Neuron (in vitro differentiated cells): ENCODE measurements around the gene ZNF184.
A peak's percentile ranks its signal among the peaks of the same experiment; 100 is the strongest.

Experiments
- H2AFZ ChIP-seq: one replicate; pipeline ENCODE4 v1.6.1; 2013; ENCODE audit warnings: low read depth, mild to moderate bottlenecking, inconsistent platforms, low read length, moderate library complexity
- H3K27me3 ChIP-seq: one replicate; pipeline ENCODE4 v1.6.1; 2013; ENCODE audit warnings: low read length; ENCODE audit not compliant: insufficient read depth
- H3K36me3 ChIP-seq: one replicate; pipeline ENCODE4 v1.6.1; 2013; ENCODE audit warnings: low read length; ENCODE audit not compliant: insufficient read depth
- H3K4me1 ChIP-seq: one replicate; pipeline ENCODE4 v1.6.1; 2013; ENCODE audit warnings: low read length; ENCODE audit not compliant: insufficient read depth
- H3K4me3 ChIP-seq: 2 replicates; pipeline ENCODE4 v1.5.1; 2013; ENCODE audit warnings: mild to moderate bottlenecking, low read length, moderate library complexity
- H3K9me3 ChIP-seq: one replicate; pipeline ENCODE4 v1.6.1; 2013; ENCODE audit warnings: low read length

Gene ZNF184

GRCh38 chr6:27474172-27474465, 1.2 kb upstream of the ZNF184 start:
- H2AFZ ChIP-seq, result no peak overlapping the region
- peaks cover 13% of the 10 kb centered on the region for H3K36me3 ChIP-seq
- peaks cover 20% of the 10 kb centered on the region for H3K4me1 ChIP-seq
- H3K27me3 ChIP-seq, result no peaks in the 10 kb centered on the region
- H3K4me3 ChIP-seq, result no peak overlapping the region
- peaks cover 3% of the 10 kb centered on the region for H3K9me3 ChIP-seq

GRCh38 chr6:27472182-27472616, 706 bp downstream of the ZNF184 start:
- peak overlapping the region; percentile 79 for H2AFZ ChIP-seq
- peak overlapping the region; percentile 73 for H3K4me3 ChIP-seq
- peaks cover 7% of the 10 kb centered on the region for H3K9me3 ChIP-seq
- peaks cover 31% of the 10 kb centered on the region for H3K36me3 ChIP-seq
- H3K4me1 ChIP-seq, result peaks cover 14% of the 10 kb centered on the region
- no peaks in the 10 kb centered on the region for H3K27me3 ChIP-seq

DNA sequence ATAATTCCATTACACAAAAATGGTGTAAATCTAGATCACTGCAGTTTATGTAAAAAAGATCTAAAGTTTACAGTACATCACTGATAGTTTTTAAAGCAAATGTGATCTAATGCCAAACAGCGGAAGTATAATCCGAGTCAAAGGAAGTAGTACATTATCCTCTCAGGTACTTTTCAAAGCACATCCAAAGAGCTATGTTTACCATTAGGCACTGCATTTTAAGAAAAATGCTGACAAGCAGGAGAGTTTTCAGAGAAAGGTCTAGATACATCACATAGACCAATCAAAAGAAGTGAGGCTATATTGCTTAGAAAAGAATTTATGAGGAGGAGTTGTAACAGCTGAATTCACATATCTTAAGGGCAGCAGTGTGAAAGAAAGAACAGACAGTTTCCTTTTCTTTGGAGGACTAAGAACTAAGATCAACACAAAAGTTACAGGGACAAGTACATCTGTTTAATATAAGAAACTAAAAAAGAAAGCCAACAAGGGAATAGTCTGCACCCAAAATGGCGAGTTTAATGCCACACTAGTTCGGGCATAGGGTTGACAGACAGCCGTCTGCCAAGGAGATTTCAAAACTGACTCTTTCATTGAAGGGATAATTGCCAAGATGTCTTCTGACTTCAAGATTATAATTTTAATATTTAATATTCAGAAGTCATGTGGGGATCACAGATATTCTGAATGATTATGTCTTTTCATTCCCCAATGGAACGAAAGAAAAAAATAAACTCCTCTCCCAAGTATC, 1.4 kb downstream of the ZNF184 start:
- peak overlapping the region; percentile 73 for H3K4me3 ChIP-seq
- H3K4me1 ChIP-seq, result peaks cover 11% of the 10 kb centered on the region

DNA sequence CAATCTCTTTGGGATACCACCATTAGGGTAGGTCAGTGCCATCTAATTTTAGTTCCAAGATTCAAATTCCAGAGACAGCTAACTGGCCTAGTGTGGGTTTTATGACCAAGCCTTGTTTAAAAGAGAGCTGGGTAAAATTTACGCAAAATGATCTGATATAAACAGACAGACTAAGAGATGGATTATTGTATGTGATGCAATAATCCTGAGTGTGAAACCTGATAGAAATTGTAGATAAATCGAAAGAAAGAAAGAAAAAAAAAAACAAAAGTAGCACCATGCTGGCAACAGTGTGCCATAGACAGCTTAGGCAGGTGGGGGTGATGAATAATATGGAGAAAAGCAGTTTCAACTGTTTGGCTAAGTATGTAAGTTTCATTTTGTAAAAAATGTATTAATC, 2.9 kb downstream of the ZNF184 start:
- Histone ChIP-seq H3K36me3 (peaks cover 47% of the 10 kb centered on the region), H2AFZ (no peak overlapping the region), H3K27me3 (no peaks in the 10 kb centered on the region), H3K9me3 (peaks cover 17% of the 10 kb centered on the region), H3K4me1 (peaks cover 11% of the 10 kb centered on the region), H3K4me3 (no peak overlapping the region)

More for the DNA sequence above, 1.4 kb downstream of the ZNF184 start:
- H3K36me3 ChIP-seq, result peaks cover 37% of the 10 kb centered on the region
- H3K27me3 ChIP-seq, result no peaks in the 10 kb centered on the region
- peak overlapping the region; percentile 79 for H2AFZ ChIP-seq
- H3K9me3 ChIP-seq, result peaks cover 13% of the 10 kb centered on the region

- no peaks in the 10 kb centered on the region for H3K27me3 ChIP-seq
- peaks cover 21% of the 10 kb centered on the region for H3K9me3 ChIP-seq
- H3K4me1 ChIP-seq, result peaks cover 11% of the 10 kb centered on the region
- H3K4me3 ChIP-seq, result no peak overlapping the region
- H2AFZ ChIP-seq, result no peak overlapping the region
- peaks cover 52% of the 10 kb centered on the region for H3K36me3 ChIP-seq
Measured at GRCh38 chr6:27468334-27468733, 4.6 kb downstream of the ZNF184 start.

DNA sequence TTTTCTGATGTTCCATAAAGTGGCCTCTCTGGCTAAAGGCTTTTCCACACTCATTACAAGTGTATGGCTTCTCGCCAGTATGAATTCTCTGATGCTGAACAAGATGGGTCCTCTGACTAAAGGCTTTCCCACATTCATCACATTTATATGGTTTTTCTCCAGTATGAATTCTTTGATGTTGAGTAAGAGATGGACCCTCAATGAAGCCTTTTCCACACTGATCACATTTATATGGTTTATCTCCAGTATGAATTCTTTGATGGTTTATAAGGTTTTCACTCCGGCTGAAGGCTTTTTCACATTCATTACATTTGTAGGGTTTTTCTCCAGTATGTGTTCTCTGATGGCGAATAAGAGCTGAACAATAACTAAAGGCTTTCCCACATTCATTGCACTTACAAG, 20.4 kb downstream of the ZNF184 start:
- H2AFZ ChIP-seq, result no peak overlapping the region
- H3K36me3 ChIP-seq, result peaks cover 82% of the 10 kb centered on the region
- no peak overlapping the region for H3K4me3 ChIP-seq
- H3K4me1 ChIP-seq, result no peaks in the 10 kb centered on the region
- H3K27me3 ChIP-seq, result no peaks in the 10 kb centered on the region
- peaks cover 93% of the 10 kb centered on the region for H3K9me3 ChIP-seq

GRCh38 chr6:27451660-27452390, 21.1 kb downstream of the ZNF184 start:
- no peak overlapping the region for H3K4me3 ChIP-seq
- no peaks in the 10 kb centered on the region for H3K4me1 ChIP-seq
- peaks cover 87% of the 10 kb centered on the region for H3K9me3 ChIP-seq
- H3K36me3 ChIP-seq, result peaks cover 75% of the 10 kb centered on the region
- no peak overlapping the region for H2AFZ ChIP-seq
- H3K27me3 ChIP-seq, result no peaks in the 10 kb centered on the region

- H2AFZ ChIP-seq, result no peak overlapping the region
- no peaks in the 10 kb centered on the region for H3K4me1 ChIP-seq
- no peak overlapping the region for H3K4me3 ChIP-seq
- H3K27me3 ChIP-seq, result no peaks in the 10 kb centered on the region
- H3K36me3 ChIP-seq, result peaks cover 42% of the 10 kb centered on the region
- peaks cover 62% of the 10 kb centered on the region for H3K9me3 ChIP-seq
Measured at GRCh38 chr6:27448456-27448855, 24.4 kb downstream of the ZNF184 start.

- no peak overlapping the region for H3K4me3 ChIP-seq
- H3K36me3 ChIP-seq, result no peaks in the 10 kb centered on the region
- H3K27me3 ChIP-seq, result no peaks in the 10 kb centered on the region
- no peak overlapping the region for H2AFZ ChIP-seq
- no peaks in the 10 kb centered on the region for H3K4me1 ChIP-seq
- H3K9me3 ChIP-seq, result peaks cover 16% of the 10 kb centered on the region
Measured at GRCh38 chr6:27442932-27443331, 30.0 kb downstream of the ZNF184 start.

- Histone ChIP-seq H3K4me3 (no peak overlapping the region), H3K27me3 (no peaks in the 10 kb centered on the region), H3K4me1 (no peaks in the 10 kb centered on the region), H3K9me3 (peaks cover 8% of the 10 kb centered on the region), H3K36me3 (no peaks in the 10 kb centered on the region), H2AFZ (no peak overlapping the region)
Measured at GRCh38 chr6:27441001-27441400, 31.9 kb downstream of the ZNF184 start.

DNA sequence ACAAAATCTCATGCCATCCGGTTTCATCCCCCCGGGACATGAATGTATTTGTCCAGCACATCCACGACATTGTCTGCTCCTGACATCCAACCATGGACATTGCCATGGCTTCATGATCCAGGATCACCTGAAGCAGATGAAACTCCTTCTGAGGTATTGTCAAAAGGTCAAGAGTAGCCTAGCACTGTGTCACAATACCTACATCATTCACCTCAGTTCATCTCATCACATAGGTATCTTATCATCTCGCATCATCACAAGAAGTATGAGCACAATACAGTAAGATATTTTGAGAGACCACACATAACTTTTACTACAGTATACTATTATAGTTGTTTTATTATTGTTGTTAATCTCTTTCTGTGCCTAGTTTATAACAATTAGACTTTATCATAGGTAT, 33.5 kb downstream of the ZNF184 start:
- peaks cover 5% of the 10 kb centered on the region for H3K9me3 ChIP-seq
- H3K27me3 ChIP-seq, result no peaks in the 10 kb centered on the region
- no peak overlapping the region for H3K4me3 ChIP-seq
- no peaks in the 10 kb centered on the region for H3K36me3 ChIP-seq
- no peak overlapping the region for H2AFZ ChIP-seq
- H3K4me1 ChIP-seq, result no peaks in the 10 kb centered on the region

DNA sequence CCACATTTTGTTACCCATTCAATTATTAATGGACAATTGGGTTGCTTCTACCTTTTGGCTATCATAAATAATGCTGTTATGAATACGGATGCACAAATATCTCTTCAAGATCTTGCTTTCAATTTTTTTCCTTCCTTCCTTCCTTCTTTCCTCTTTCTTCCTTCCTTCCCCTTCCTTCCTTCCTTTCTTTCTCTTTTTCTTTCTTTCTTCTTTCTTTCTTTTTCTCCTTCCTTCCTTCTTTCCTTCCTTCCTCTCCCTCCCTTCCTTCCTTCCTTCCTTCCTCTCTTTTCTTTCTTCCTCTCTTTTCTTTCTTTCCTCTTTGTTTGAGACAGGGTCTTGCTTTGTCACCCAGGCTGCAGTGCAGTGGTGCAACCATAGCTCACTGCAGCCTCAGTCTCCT, 39.2 kb downstream of the ZNF184 start:
- H3K4me3 ChIP-seq, result no peak overlapping the region
- no peaks in the 10 kb centered on the region for H3K4me1 ChIP-seq
- H3K27me3 ChIP-seq, result no peaks in the 10 kb centered on the region

GRCh38 chr6:27428966-27429365, 43.9 kb downstream of the ZNF184 start:
- Histone ChIP-seq H3K9me3 (peaks cover 3% of the 10 kb centered on the region), H3K27me3 (no peaks in the 10 kb centered on the region), H3K36me3 (no peaks in the 10 kb centered on the region)

More for the DNA sequence above, 39.2 kb downstream of the ZNF184 start:
- Histone ChIP-seq H3K36me3 (no peaks in the 10 kb centered on the region), H2AFZ (no peak overlapping the region), H3K9me3 (peaks cover 3% of the 10 kb centered on the region)

More at GRCh38 chr6:27428966-27429365, 43.9 kb downstream of the ZNF184 start:
- H3K4me1 ChIP-seq, result no peaks in the 10 kb centered on the region
- no peak overlapping the region for H2AFZ ChIP-seq
- no peak overlapping the region for H3K4me3 ChIP-seq
